Activated effector memory CD4-positive, alpha-beta T cell treated with Interleukin-2 at 50 U/mL for 16 hours (primary cell): Measurements from ENCODE around the gene RBM5.

ENCODE experiments used
- DNase-seq: peaks from one replicate; pipeline ENCODE4 v3.0.0-alpha.2; 2020

Gene RBM5

DNA sequence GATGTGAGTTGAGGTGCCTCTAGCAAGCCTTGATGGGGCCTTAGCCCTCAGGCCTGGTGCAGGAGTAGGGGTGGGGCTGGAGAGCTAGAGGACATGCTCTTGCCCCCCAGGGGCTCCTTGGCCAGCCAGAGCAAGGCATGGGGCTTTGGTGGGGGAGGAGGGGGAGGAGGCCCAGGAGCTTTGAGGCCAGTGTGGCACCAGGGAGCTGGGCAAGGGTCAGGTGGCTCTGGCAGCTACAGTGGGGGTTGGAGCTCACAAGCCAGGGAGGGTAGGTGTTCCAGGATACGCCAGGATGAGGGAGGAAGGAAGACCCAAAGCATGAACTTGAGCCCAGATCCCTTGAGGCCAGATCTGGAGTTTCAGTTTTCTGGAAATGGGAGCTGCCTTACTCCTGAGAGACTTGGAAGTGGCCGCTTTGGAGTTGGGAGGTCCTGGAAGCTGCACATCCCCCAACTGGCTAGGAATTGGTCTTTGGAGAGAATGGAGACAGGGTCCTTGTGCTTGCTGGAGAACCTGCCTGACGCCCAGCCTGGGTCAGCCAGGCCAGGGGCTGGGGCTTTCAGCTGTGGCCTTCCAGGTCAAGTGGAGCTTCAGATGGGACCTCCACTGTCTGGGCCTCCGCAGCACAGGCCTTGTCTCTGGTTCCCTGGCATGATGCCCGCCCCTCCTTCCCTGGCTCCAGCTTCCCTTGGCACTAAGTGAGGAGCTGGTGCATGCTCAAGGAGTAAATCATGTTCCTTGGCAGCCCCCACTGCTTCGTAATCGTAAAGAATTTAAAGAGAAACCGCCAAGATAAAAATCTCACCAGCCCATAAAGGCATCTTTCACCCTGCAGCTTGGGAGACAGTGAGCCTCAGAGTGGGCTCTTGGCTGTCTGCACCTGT, 75.1 kb downstream of the RBM5 start:
- DNase-seq, result no peak

DNA sequence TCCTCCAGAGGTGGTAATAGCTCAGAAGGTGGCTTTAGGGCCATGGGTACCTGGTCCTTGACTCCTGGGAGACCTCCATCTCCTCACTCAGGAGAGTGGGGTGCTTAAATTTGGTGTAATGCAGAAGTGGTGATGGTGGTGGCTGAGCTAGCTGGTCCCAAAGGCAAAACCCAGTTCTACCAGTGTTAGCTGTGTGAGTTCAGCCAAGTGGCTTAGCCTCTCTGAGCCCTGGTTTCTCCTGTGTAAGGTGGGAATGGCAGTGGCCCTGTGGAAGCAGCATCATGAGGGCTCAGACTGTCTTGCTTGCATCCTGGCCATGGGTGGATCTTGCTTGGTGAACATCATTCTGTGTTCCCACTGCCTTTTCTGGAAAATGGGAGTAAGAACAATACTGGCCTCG, 75.8 kb downstream of the RBM5 start:
- DNase-seq, result no peak

DNA sequence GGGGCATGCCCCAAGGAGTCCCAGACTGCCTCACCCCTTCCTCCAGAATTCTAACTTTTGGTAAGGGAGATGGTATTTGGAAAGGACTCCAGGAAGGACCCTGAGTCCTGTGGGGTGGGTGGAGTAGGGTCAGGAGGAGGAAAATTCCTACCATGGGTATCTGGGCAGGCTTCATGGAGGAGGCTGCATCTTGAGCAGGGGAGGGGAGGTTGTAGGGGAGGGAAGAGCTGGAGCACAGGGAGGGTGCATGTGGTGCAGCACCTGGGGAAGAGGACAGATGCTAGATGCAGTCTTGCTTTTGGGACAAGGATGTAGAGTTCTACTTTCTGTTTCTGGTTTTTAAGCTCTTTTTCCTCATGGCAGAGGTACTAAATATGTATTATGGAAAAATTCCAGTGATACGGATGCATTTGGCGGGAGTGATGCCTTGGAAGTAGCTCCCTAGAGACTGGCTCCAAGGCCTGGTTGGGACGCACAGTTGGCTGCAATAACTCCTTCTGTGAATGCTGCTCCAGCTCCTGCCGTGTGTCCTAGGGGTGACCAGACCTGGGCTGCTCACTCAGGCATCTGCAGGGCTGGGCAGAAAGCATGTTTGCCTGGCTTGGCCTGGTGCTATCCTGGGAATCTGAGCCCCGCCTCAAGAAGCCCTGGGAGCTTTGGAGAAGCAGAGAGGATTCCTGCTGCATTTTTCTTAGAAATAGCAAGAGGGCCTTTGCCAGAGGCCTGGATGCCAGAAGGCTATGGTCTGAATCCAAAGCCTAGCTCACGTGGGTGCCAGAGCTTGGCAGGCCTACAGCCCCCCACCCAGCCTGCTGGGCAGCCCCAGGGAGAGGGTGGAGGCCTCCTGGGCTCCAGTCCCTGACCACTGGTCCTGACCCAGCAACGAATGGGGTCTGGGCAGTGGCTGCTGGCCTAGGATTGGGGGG, 76.5 kb downstream of the RBM5 start:
- no peak for DNase-seq

DNA sequence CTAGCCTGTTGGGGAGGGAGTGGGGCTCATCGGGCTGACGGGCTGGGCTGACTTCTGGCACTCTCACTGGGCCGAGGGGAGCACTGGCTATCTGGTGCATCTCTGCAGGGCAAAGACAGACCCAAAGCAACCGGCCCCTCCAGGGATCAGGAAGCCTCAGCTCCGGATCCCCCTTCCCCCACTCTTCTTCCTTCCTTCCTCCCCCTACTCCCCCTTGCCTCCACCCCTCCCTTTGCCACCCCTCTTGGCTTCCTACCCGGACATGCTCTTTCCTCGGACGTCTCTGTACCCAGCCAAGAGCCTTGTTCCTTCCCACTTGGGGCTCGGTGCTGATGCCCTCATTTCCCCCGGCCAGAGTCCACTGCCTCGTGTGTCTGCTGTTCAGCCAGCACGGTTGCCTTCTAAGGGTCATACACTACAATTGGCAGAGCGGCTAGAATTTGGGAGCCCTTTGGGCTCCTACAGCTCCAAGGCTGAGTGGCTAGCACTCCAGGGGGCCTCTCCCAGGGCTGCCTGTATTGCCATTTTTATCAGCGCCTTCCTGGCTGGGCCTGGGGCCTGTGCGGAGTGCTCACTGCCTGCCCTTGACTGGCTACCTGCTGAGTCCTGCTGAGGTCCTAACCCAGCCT, 77.3 kb downstream of the RBM5 start:
- DNase-seq, result no peak

DNA sequence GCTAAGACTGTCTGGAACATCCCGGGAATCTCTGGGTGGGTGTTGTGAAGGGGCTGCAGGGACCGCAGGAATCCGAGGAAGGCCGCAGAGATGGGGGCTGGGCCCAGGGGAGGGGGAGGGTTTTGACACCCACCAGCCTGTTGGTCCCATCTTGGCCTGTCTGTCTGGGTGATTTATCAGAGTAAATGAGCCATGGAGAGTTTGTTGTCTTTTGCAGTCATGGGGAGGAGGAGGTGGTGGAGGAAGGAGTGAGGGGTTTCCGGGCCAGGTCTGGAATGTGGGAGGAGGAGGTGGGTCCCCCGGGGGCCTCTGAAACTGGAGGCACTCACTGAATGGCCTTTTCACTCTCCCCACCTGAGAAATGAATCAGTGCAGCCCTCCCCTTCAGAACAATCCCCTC, 77.9 kb downstream of the RBM5 start:
- no peak for DNase-seq

DNA sequence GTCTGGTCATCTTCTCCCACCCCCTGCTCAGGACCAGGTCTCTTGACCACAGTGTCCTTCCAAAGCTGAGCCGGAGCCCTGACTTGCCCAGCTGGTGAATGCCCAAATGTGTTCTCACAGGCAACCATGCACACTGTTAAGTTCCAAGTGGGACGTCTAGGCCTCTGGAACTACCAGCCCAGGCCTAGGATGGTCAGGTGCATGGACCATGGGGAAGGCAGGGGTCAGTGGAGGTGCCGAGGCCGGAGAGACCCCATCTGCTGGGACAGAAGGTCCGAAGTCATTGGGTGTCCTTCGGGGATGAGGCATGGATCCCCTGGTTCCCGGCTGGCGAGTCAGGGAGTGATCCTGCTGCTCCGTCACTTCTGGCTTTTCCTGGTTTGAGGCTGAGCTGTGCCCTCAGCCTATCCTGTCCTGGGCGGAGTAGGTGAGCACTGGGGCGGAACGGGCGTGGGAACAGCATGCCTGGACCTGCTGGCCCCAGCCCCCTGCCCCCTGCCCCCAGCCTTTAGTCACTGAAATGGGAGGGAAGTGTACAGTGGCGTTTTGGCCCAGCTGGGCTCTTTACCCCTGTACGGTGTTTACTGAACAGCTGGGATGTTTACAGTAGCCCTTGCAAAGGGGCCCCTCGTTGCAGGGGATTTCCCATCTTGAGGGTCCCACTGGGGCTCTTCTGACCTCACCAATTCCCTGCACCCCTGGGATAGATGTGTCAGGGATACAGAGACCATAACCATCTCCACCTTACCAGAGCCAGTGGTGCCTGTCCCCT, 78.5 kb downstream of the RBM5 start:
- no peak for DNase-seq

DNA sequence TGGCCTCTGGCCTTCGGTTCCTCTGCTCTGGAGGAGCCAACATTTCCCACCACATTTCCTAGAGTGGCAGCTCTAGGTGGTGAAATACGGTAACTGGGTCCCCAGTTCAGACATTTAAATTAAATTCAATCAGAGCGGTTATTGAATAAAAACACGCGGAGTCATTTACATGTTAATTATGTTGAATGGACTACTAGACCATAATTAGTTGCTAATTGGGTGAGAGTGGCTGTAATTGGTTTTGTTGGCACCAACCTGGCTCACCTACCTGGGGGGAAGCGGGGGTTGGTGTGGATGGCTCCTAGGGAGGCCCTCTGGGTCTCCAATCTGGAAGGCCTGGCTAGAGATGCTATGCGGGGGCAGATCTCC, 79.1 kb downstream of the RBM5 start:
- DNase-seq, result no peak

DNA sequence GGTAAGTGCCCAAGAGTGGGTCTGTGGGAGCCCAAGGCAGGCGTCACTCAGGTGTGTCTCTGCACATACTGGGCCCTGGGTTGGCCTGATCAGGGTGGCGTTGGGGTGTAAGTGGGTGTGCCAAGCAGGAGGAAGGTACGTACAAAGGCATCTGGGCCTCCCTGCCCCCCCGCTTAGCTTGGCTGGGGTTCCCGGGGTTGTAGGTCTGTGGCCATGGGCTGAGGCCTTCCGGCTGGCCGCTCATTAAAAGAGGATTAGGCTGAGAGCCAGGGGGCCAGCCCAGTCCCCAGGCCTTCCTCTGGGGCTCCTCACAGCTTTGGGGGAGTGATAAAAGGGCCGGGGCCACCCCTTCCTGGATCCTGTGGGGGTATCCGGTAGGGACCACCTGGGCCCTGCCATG, 79.7 kb downstream of the RBM5 start:
- DNase-seq, result no peak
